Keratinocyte (primary cell): Measurements from ENCODE around the gene HOXD1. TPM values are rescaled to one million over a fixed set of nuclear protein-coding genes. Genes with fewer than 3 reads are reported as not detected.

Source experiments
- DNase-seq: peaks from one replicate; pipeline ENCODE4 v3.0.0-alpha.2; 2011; ENCODE audit warnings: low read depth, missing footprints, low spot score
- FAIRE-seq: peaks from 2 replicates; lab custom pipeline; 2011; peaks lifted over from hg19 to GRCh38; lab: Jason Lieb, UNC
- H2AFZ ChIP-seq: 2 replicates; pipeline ENCODE4 v1.6.0; 2012; ENCODE audit warnings: low read length, control low read depth, inconsistent platforms; ENCODE audit not compliant: control insufficient read depth
- H3K27ac ChIP-seq: 2 replicates; pipeline ENCODE4 v1.5.1; 2011; ENCODE audit warnings: low read length; ENCODE audit not compliant: control insufficient read depth, insufficient read depth
- H3K27me3 ChIP-seq: 3 replicates; pipeline ENCODE4 v1.6.0; 2011; ENCODE audit warnings: low read length; ENCODE audit not compliant: control insufficient read depth, insufficient read depth; ENCODE audit errors: extremely low read depth
- H3K36me3 ChIP-seq, 2 experiments: 2 replicates in 1 of 2; 3 replicates in 1 of 2; pipeline ENCODE4 v1.5.1; 2011; ENCODE audit warnings: low read length in 2 of 2, mild to moderate bottlenecking in 1 of 2; ENCODE audit not compliant: control insufficient read depth in 2 of 2, insufficient read depth in 2 of 2; ENCODE audit errors: extremely low read depth in 1 of 2
- H3K4me1 ChIP-seq: 3 replicates; pipeline ENCODE4 v1.5.1; 2011; ENCODE audit warnings: low read length; ENCODE audit not compliant: control insufficient read depth, insufficient read depth; ENCODE audit errors: extremely low read depth
- H3K4me2 ChIP-seq: 3 replicates; pipeline ENCODE4 v1.6.0; 2011; ENCODE audit warnings: low read depth, low read length; ENCODE audit not compliant: control insufficient read depth, insufficient read depth; ENCODE audit errors: extremely low read depth
- H3K4me3 ChIP-seq, 3 experiments: fragments of 200-600 bp in 1 of 3; sonication (generic) in 1 of 3; 2 replicates in 2 of 3; 3 replicates in 1 of 3; pipeline ENCODE4 v1.5.1; 2011 to 2016; ENCODE audit warnings: low read length in 3 of 3, mild to moderate bottlenecking in 3 of 3, control low read depth in 2 of 3, inconsistent platforms in 1 of 3, low read depth in 1 of 3, mixed read lengths in 1 of 3, mixed run types in 1 of 3, moderate library complexity in 1 of 3; ENCODE audit not compliant: control insufficient read depth in 2 of 3, insufficient read depth in 2 of 3; ENCODE audit errors: extremely low read depth in 1 of 3
- H3K79me2 ChIP-seq: 2 replicates; pipeline ENCODE4 v1.6.0; 2012; ENCODE audit warnings: low read length; ENCODE audit not compliant: control insufficient read depth, insufficient read depth
- H3K9ac ChIP-seq: 3 replicates; pipeline ENCODE4 v1.6.0; 2011; ENCODE audit warnings: low read length; ENCODE audit not compliant: control insufficient read depth, insufficient read depth; ENCODE audit errors: extremely low read depth
- H3K9me1 ChIP-seq: 3 replicates; pipeline ENCODE4 v1.6.0; 2011; ENCODE audit warnings: low read length; ENCODE audit not compliant: control insufficient read depth, insufficient read depth; ENCODE audit errors: extremely low read depth
- H3K9me3 ChIP-seq: 2 replicates; pipeline ENCODE4 v1.5.1; 2012; ENCODE audit warnings: low read depth, low read length; ENCODE audit not compliant: control insufficient read depth
- H4K20me1 ChIP-seq: 3 replicates; pipeline ENCODE4 v1.6.0; 2011; ENCODE audit warnings: low read length; ENCODE audit not compliant: control insufficient read depth, insufficient read depth; ENCODE audit errors: extremely low read depth
- EZH2 ChIP-seq: IDR thresholded peaks from one replicate; pipeline ENCODE4 v1.6.1; 2012; ENCODE audit warnings: inconsistent platforms, mild to moderate bottlenecking, low read length, moderate library complexity
- dilution Hi-C: fragments of 300-500 bp; cut with MboI; formaldehyde crosslinking; loops from one replicate; pipeline ENCODE4 v1.7.0; 2020; ENCODE audit warnings: low sequenced_read_pairs; ENCODE audit not compliant: extremely low pct_ligation_motif_present
- polyA plus RNA-seq, 5 experiments: library from polyadenylated mRNA; depleted of rRNA in 3 of 5; stranded (reverse) in 3 of 5; stranded (forward) in 1 of 5; unstranded in 1 of 5; fragments of >200 nt; gene quantifications; 1 replicate in 1 of 5; 2 replicates in 3 of 5; 3 replicates in 1 of 5; pipeline versions ENCODE4 v1.2.1 to v1.2.3, GENCODE V29; 2011 to 2012; ENCODE audit warnings: missing spikeins in 2 of 5, low read depth in 1 of 5, low replicate concordance in 1 of 5
- TF ChIP-seq, protein P1 (sequence below), 3 experiments: IDR thresholded peaks in 1 of 3; conservative IDR thresholded peaks in 1 of 3; optimal IDR thresholded peaks in 1 of 3; 2 replicates in 2 of 3; 3 replicates in 1 of 3; pipeline versions ENCODE3 to v1.5.1; 2011; ENCODE audit warnings: low read length in 3 of 3, mild to moderate bottlenecking in 3 of 3, moderate library complexity in 2 of 3, control low read depth in 1 of 3, inconsistent platforms in 1 of 3; ENCODE audit not compliant: insufficient read depth in 2 of 3; ENCODE audit errors: extremely low read depth in 1 of 3

Gene HOXD1
- polyA plus RNA-seq, 1 donor (not counting 4 experiments of a cell fraction or from before 2014, with no cell fraction given) = not detected

DNA sequence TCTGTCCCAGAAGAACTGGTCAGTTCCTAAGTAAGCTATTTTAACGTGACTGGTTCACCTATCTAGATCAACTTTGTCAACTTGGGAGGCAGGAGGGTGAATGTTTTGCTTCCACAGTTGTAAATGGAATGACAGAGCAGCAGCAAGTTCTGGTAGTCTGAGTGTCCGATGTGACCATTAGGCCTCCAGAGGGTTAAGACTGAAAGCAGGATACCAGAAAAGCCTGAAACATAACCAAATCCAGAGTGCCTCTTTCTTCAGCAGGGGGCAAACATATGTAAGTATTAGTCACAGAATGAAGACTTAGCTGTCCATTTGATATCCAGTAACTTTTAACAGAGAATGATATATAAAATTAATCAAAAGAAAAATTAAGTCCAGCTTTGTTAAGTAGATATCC lies 22.2 kb upstream of the HOXD1 start:
- no peak for TF ChIP-seq EZH2
- TF ChIP-seq, protein P1, sequence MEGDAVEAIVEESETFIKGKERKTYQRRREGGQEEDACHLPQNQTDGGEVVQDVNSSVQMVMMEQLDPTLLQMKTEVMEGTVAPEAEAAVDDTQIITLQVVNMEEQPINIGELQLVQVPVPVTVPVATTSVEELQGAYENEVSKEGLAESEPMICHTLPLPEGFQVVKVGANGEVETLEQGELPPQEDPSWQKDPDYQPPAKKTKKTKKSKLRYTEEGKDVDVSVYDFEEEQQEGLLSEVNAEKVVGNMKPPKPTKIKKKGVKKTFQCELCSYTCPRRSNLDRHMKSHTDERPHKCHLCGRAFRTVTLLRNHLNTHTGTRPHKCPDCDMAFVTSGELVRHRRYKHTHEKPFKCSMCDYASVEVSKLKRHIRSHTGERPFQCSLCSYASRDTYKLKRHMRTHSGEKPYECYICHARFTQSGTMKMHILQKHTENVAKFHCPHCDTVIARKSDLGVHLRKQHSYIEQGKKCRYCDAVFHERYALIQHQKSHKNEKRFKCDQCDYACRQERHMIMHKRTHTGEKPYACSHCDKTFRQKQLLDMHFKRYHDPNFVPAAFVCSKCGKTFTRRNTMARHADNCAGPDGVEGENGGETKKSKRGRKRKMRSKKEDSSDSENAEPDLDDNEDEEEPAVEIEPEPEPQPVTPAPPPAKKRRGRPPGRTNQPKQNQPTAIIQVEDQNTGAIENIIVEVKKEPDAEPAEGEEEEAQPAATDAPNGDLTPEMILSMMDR (optimal IDR thresholded peaks at IDR 0.05 in 1 of 3, IDR thresholded peaks at IDR 0.05 in 1 of 3, conservative IDR thresholded peaks at IDR 0.05 in 1 of 3; ENCODE audit: extremely low read depth in 1 of 3, insufficient read depth in 2 of 3, low read length in 3 of 3) = no peak
- DNase-seq (no peak), FAIRE-seq (no peak)
- peaks cover 74% of the 10 kb centered on the region for H3K27me3 ChIP-seq
- H3K36me3 ChIP-seq = no peaks in the 10 kb centered on the region
- no peaks in the 10 kb centered on the region for H4K20me1 ChIP-seq
- H3K4me3 ChIP-seq = no peak overlapping the region
- no peak overlapping the region for H3K9ac ChIP-seq
- H2AFZ ChIP-seq = no peak overlapping the region
- dilution Hi-C loops = loop anchor here (25.0 kb wide), 1 partner anchor 471 kb away; no protein-coding TSS in a partner anchor
- no peaks in the 10 kb centered on the region for H3K79me2 ChIP-seq
- no peaks in the 10 kb centered on the region for H3K4me1 ChIP-seq
- peaks cover 2% of the 10 kb centered on the region for H3K9me3 ChIP-seq
- H3K27ac ChIP-seq = no peak overlapping the region
- no peak overlapping the region for H3K4me2 ChIP-seq
- no peaks in the 10 kb centered on the region for H3K9me1 ChIP-seq

DNA sequence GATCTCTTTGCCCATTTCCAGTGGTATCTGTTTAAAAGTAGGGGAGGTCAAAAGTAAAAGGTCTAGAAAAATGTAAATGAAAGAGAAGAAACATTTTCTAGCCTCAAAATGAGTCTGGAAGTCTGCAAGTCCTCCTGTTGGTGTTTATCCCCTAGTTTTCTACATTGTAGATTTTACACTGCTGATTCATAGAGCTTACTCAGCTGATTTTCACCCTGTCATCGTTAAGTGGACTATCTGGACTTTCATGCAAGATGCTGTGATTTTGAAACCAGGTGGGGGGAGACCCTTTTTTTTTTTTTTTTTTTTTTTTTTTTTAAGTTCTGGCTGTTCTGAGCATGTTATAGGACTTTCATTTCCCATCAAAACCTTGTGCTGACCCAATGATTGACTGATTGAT lies 21.1 kb upstream of the HOXD1 start:
- dilution Hi-C loops = loop anchor here (25.0 kb wide), 1 partner anchor 470 kb away; no protein-coding TSS in a partner anchor
- no peak for FAIRE-seq
- Histone ChIP-seq H3K79me2 (no peaks in the 10 kb centered on the region), H3K4me1 (no peaks in the 10 kb centered on the region), H3K9me3 (peaks cover 5% of the 10 kb centered on the region), H3K9ac (no peak overlapping the region), H3K4me3 (no peak overlapping the region), H3K36me3 (no peaks in the 10 kb centered on the region), H4K20me1 (no peaks in the 10 kb centered on the region), H2AFZ (no peak overlapping the region), H3K9me1 (no peaks in the 10 kb centered on the region), H3K27ac (no peak overlapping the region), H3K27me3 (peaks cover 74% of the 10 kb centered on the region), H3K4me2 (no peak overlapping the region)
- TF ChIP-seq, protein P1 (optimal IDR thresholded peaks at IDR 0.05 in 1 of 3, IDR thresholded peaks at IDR 0.05 in 1 of 3, conservative IDR thresholded peaks at IDR 0.05 in 1 of 3; ENCODE audit: extremely low read depth in 1 of 3, insufficient read depth in 2 of 3, low read length in 3 of 3) = no peak
- no peak for TF ChIP-seq EZH2
- no peak for DNase-seq
